ENCODE data around the gene ZNF90. TPM values are rescaled to one million over a fixed set of nuclear protein-coding genes. Genes with fewer than 3 reads are reported as not detected.

ZNF90 gene
- total and polyA plus RNA-seq, 2 of the 8 experiments (the other 6 are each of a cell fraction or from before 2014, with no cell fraction given) = 41.2 to 114 TPM

Small RNA genes lying within 50 kb of the gene (small RNA-seq; reads per million reads assigned to genes)
- gene AC006539.3 (ENCODE audit: insufficient read depth) = not detected

Other genes starting within 250 kb of the ZNF90 start
- 64.0 and 74.6 TPM in 2 replicates for gene ZNF253, start 212.1 kb upstream of the ZNF90 start, total RNA-seq (2021; fragmentation: NEBNext Ultra II Directional; extraction: Animal tissue kit (Norgen Biotek cat#: 25700))
- 5.9 and 8.3 TPM in 2 replicates for gene ZNF253, start 212.1 kb upstream of the ZNF90 start, polyA plus RNA-seq (2011; rRNA removed)
- 61.1 and 61.8 TPM in 2 replicates for gene ZNF93, start 177.1 kb upstream of the ZNF90 start, total RNA-seq (2021; fragmentation: NEBNext Ultra II Directional; extraction: Animal tissue kit (Norgen Biotek cat#: 25700))
- gene ZNF93, start 177.1 kb upstream of the ZNF90 start, polyA plus RNA-seq (2011; rRNA removed) = 25.3 and 40.8 TPM in 2 replicates
- gene ZNF682, start 38.5 kb upstream of the ZNF90 start, total RNA-seq (2021; fragmentation: NEBNext Ultra II Directional; extraction: Animal tissue kit (Norgen Biotek cat#: 25700)) = 21.7 and 27.5 TPM in 2 replicates
- 4.1 and 4.3 TPM in 2 replicates for gene ZNF682, start 38.5 kb upstream of the ZNF90 start, polyA plus RNA-seq (2011; rRNA removed)
- gene ZNF486, start 89.2 kb downstream of the ZNF90 start, total RNA-seq (2021; fragmentation: NEBNext Ultra II Directional; extraction: Animal tissue kit (Norgen Biotek cat#: 25700)) = 21.3 and 23.4 TPM in 2 replicates
- gene ZNF486, start 89.2 kb downstream of the ZNF90 start, polyA plus RNA-seq (2011; rRNA removed) = 6.3 and 10.7 TPM in 2 replicates